Suprapubic skin (tissue), 4 donors: Measurements from ENCODE around the gene CARD14. TPM values are rescaled to one million over a fixed set of nuclear protein-coding genes. Genes with fewer than 3 reads are reported as not detected.
A peak's percentile ranks its signal among the peaks of the same experiment; 100 is the strongest.

Experiments used
- DNase-seq, 2 donors: peaks; one replicate each; pipeline ENCODE4 v3.0.0-alpha.2; 2019; ENCODE audit warnings: low spot score in 2 of 2
- H3K27ac ChIP-seq: fragments of 200-600 bp; sonication (generic); one replicate; pipeline ENCODE4 v1.5.1; 2019
- H3K27me3 ChIP-seq: fragments of 200-600 bp; sonication (generic); one replicate; pipeline ENCODE4 v1.5.1; 2019
- H3K36me3 ChIP-seq: fragments of 200-600 bp; sonication (generic); one replicate; pipeline ENCODE4 v1.5.1; 2019
- H3K4me1 ChIP-seq: fragments of 200-600 bp; sonication (generic); one replicate; pipeline ENCODE4 v1.5.1; 2019
- H3K4me3 ChIP-seq: fragments of 200-600 bp; sonication (generic); one replicate; pipeline ENCODE4 v1.5.1; 2019; ENCODE audit warnings: mild to moderate bottlenecking
- H3K9me3 ChIP-seq: fragments of 200-600 bp; sonication (generic); one replicate; pipeline ENCODE4 v1.5.1; 2019
- CTCF ChIP-seq, 2 donors: fragments of 200-600 bp in 1 of 2; fragments of 450-650 bp in 1 of 2; sonication (generic) in 1 of 2; IDR thresholded peaks; one replicate each; pipeline ENCODE4 v1.5.1; 2016 to 2019; ENCODE audit warnings: antibody characterized with exemption in 2 of 2, mild to moderate bottlenecking in 1 of 2, moderate library complexity in 1 of 2
- EP300 ChIP-seq: sonication (generic); formaldehyde crosslinking; IDR thresholded peaks from one replicate; pipeline ENCODE4 v1.6.1; 2017; ENCODE audit warnings: antibody characterized with exemption
- POLR2A ChIP-seq, 2 donors: fragments of 450-650 bp; IDR thresholded peaks; one replicate each; pipeline ENCODE4 v1.6.1; 2017; ENCODE audit warnings: antibody characterized with exemption in 2 of 2, mild to moderate bottlenecking in 2 of 2, moderate library complexity in 2 of 2
- POLR2AphosphoS5 ChIP-seq, 3 donors: sonication (generic); formaldehyde crosslinking; IDR thresholded peaks; one replicate each; pipeline ENCODE4 v1.6.1; 2017; ENCODE audit warnings: antibody characterized with exemption in 3 of 3
- WGBS: methylation state at CpG from one replicate; pipeline ENCODE4 v1.1.5; 2018; 5-methylcytosine and 5-hydroxymethylcytosine counted together
- total RNA-seq, 4 donors: library from RNA; depleted of rRNA; stranded (reverse); fragments of >200 nt; gene quantifications; one replicate each; pipeline ENCODE4 v1.1.0, GENCODE V29; 2016

Gene CARD14
- total RNA-seq, 4 donors from 2014 or later = 32.1 to 92.5 (median 45.3) TPM

GRCh38 chr17:80221351-80222105 is 51.7 kb downstream of the CARD14 start:
- H3K36me3 ChIP-seq = peaks cover 18% of the 10 kb centered on the region
- H3K4me1 ChIP-seq = peaks cover 27% of the 10 kb centered on the region
- TF ChIP-seq EP300 (no peak), CTCF (IDR thresholded peaks at IDR 0.05) (no peak), POLR2AphosphoS5 (IDR thresholded peaks at IDR 0.05) (no peak), POLR2A (IDR thresholded peaks at IDR 0.05) (no peak)
- H3K27ac ChIP-seq = no peak overlapping the region
- 72% methylated on average over 13 of the region's 29 CpGs for WGBS
- no peaks in the 10 kb centered on the region for H3K9me3 ChIP-seq
- no peaks in the 10 kb centered on the region for H3K27me3 ChIP-seq
- no peak for DNase-seq
- peak overlapping the region; percentile 94 for H3K4me3 ChIP-seq

- Histone ChIP-seq H3K4me3 (no peak overlapping the region), H3K36me3 (peaks cover 19% of the 10 kb centered on the region), H3K9me3 (no peaks in the 10 kb centered on the region), H3K27ac (no peak overlapping the region), H3K4me1 (peaks cover 27% of the 10 kb centered on the region), H3K27me3 (no peaks in the 10 kb centered on the region)
- no peak for DNase-seq
- WGBS = 91% methylated on average over 18 of the region's 18 CpGs
- TF ChIP-seq CTCF (IDR thresholded peaks at IDR 0.05) = no peak
- TF ChIP-seq POLR2A (IDR thresholded peaks at IDR 0.05) = no peak
- TF ChIP-seq EP300 = no peak
- TF ChIP-seq POLR2AphosphoS5 (IDR thresholded peaks at IDR 0.05) = no peak
Measured at GRCh38 chr17:80222376-80223141, 52.7 kb downstream of the CARD14 start.

- WGBS = 90% methylated on average over 15 of the region's 18 CpGs
- H3K4me1 ChIP-seq = peaks cover 24% of the 10 kb centered on the region
- H3K27me3 ChIP-seq = no peaks in the 10 kb centered on the region
- DNase-seq = no peak
- no peak overlapping the region for H3K27ac ChIP-seq
- no peaks in the 10 kb centered on the region for H3K9me3 ChIP-seq
- peaks cover 21% of the 10 kb centered on the region for H3K36me3 ChIP-seq
- no peak for TF ChIP-seq POLR2AphosphoS5 (IDR thresholded peaks at IDR 0.05)
- TF ChIP-seq CTCF (IDR thresholded peaks at IDR 0.05) = no peak
- TF ChIP-seq POLR2A (IDR thresholded peaks at IDR 0.05) = no peak
- no peak for TF ChIP-seq EP300
- no peak overlapping the region for H3K4me3 ChIP-seq
Measured at GRCh38 chr17:80223142-80223815, 53.4 kb downstream of the CARD14 start.

- Histone ChIP-seq H3K27ac (no peak overlapping the region), H3K36me3 (peaks cover 28% of the 10 kb centered on the region), H3K9me3 (no peaks in the 10 kb centered on the region), H3K4me3 (no peak overlapping the region), H3K27me3 (no peaks in the 10 kb centered on the region), H3K4me1 (peaks cover 19% of the 10 kb centered on the region)
- no peak for DNase-seq
- WGBS = 76% methylated on average over 11 of the region's 11 CpGs
- TF ChIP-seq POLR2AphosphoS5 (IDR thresholded peaks at IDR 0.05) = no peak
- no peak for TF ChIP-seq POLR2A (IDR thresholded peaks at IDR 0.05)
- TF ChIP-seq EP300 = no peak
- no peak for TF ChIP-seq CTCF (IDR thresholded peaks at IDR 0.05)
Measured at GRCh38 chr17:80223838-80224497, 54.1 kb downstream of the CARD14 start.
